Adipose tissue (tissue), 3 donors: ENCODE measurements around the gene RIIAD1. TPM values are rescaled to one million over a fixed set of nuclear protein-coding genes. Genes with fewer than 3 reads are reported as not detected.
"Not testable (repeated sequence)": the region's sequence is repeated elsewhere in the genome, so short reads cannot be mapped to it uniquely, and the experiment has no call there.

Experiments
- H3K27ac ChIP-seq: one replicate; pipeline ENCODE4 v1.5.1; 2013; ENCODE audit warnings: low read depth, low read length
- WGBS, 3 donors: extraction: QIAGEN DNeasy Blood & Tissue Kit; methylation state at CpG; one replicate each; pipeline ENCODE4 v1.1.7; 2013; 5-methylcytosine and 5-hydroxymethylcytosine counted together
- polyA plus RNA-seq, 3 donors: library from polyadenylated mRNA; stranded (reverse); fragments of 200-250 nt; gene quantifications; one replicate each; pipeline ENCODE4 v1.2.3, GENCODE V29; 2013
- donor health status: healthy with polysubstance abuse.
- donor health status: Bipolar disorder and iron deficiency.
- donor health status: healthy.

The RIIAD1 gene
- polyA plus RNA-seq, 3 donors, result not detected

GRCh38 chr1:151769270-151769669 lies 47.9 kb downstream of the RIIAD1 start:
- 87 to 94% (median 94%) methylated on average over 17 to 33 of the region's 34 CpGs for WGBS, 3 donors
- H3K27ac ChIP-seq, result not testable (repeated sequence)

- H3K27ac ChIP-seq, result no peak overlapping the region
- WGBS, 3 donors, result 75 to 86% (median 81%) methylated on average over 5 of the region's 5 CpGs
These were observed 52.4 kb downstream of the RIIAD1 start for GRCh38 chr1:151773702-151774101.

- H3K27ac ChIP-seq, result no peak overlapping the region
- 66 to 78% (median 68%) methylated on average over 3 of the region's 3 CpGs for WGBS, 3 donors
These were observed 53.1 kb downstream of the RIIAD1 start for GRCh38 chr1:151774256-151774922.

- H3K27ac ChIP-seq, result no peak overlapping the region
- WGBS, 3 donors, result 87 to 97% (median 95%) methylated on average over 7 of the region's 7 CpGs
These were observed 54.8 kb downstream of the RIIAD1 start for GRCh38 chr1:151775894-151776664.

- 77 to 94% (median 79%) methylated on average over 3 of the region's 3 CpGs for WGBS, 3 donors
- H3K27ac ChIP-seq, result no peak overlapping the region
These were observed 55.3 kb downstream of the RIIAD1 start for GRCh38 chr1:151776665-151777062.

GRCh38 chr1:151777317-151777716 lies 56.0 kb downstream of the RIIAD1 start:
- WGBS, 3 donors, result 73 to 96% (median 95%) methylated on average over 4 of the region's 4 CpGs

More at GRCh38 chr1:151777317-151777716, 56.0 kb downstream of the RIIAD1 start:
- no peak overlapping the region for H3K27ac ChIP-seq

Other genes with a start within 250 kb of the RIIAD1 start
- 10 to 100 TPM in 1 of 3 donors, 1 to 10 TPM in 2; 2.0 to 28.7 (median 2.1) TPM for gene CGN, start 210.1 kb upstream of the RIIAD1 start, polyA plus RNA-seq
- gene TUFT1, start 181.2 kb upstream of the RIIAD1 start, polyA plus RNA-seq, result 10 to 100 TPM in 1 of 3 donors, 1 to 10 TPM in 2; 4.2 to 13.3 (median 4.2) TPM
- gene SNX27, start 109.5 kb upstream of the RIIAD1 start, polyA plus RNA-seq, result 10 to 100 TPM in 1 of 3 donors, 1 to 10 TPM in 2; 3.5 to 19.5 (median 4.7) TPM
- 1 to 10 TPM in 1 of 3 donors, under 1 TPM in 1, not detected in 1; 0.13 to 4.6 TPM for gene CELF3, start 4.7 kb upstream of the RIIAD1 start, polyA plus RNA-seq
- 10 to 100 TPM; 35.4 to 63.3 (median 63.1) TPM for gene MRPL9, start 42.0 kb downstream of the RIIAD1 start, polyA plus RNA-seq
- gene TDRKH, start 69.0 kb downstream of the RIIAD1 start, polyA plus RNA-seq, result 1 to 10 TPM; 1.8 to 3.6 (median 2.9) TPM
- under 1 TPM in 1 of 3 donors, not detected in 2; 0.29 TPM for gene LINGO4, start 83.9 kb downstream of the RIIAD1 start, polyA plus RNA-seq
- gene RORC, start 110.3 kb downstream of the RIIAD1 start, polyA plus RNA-seq, result 10 to 100 TPM in 1 of 3 donors, 1 to 10 TPM in 1, under 1 TPM in 1; 0.22 to 57.8 (median 1.2) TPM
- gene C2CD4D, start 118.3 kb downstream of the RIIAD1 start, polyA plus RNA-seq, result under 1 TPM in 2 of 3 donors, not detected in 1; 0.09 to 0.72 TPM
- gene THEM5, start 132.2 kb downstream of the RIIAD1 start, polyA plus RNA-seq, result not detected
- 10 to 100 TPM; 10.7 to 14.4 (median 13.4) TPM for gene THEM4, start 188.0 kb downstream of the RIIAD1 start, polyA plus RNA-seq